Right cardiac atrium (tissue), 5 donors: ENCODE data around the gene JARID2. TPM values are rescaled to one million over a fixed set of nuclear protein-coding genes. Genes with fewer than 3 reads are reported as not detected.

Experiments
- ATAC-seq, 2 donors: fragments of 200-7000 bp; cut with Tn5 transposase; one replicate each; pipeline versions ENCODE4 v1.8.0 to v1.9.1; 2020; ENCODE audit warnings: moderate library complexity in 2 of 2, mild to moderate bottlenecking in 1 of 2
- DNase-seq, 3 donors: peaks; one replicate each; pipeline ENCODE4 v3.0.0-alpha.2; 2020
- H3K27ac ChIP-seq: one replicate; pipeline ENCODE4 v1.5.1; 2013; ENCODE audit warnings: mild to moderate bottlenecking, low read length, control low read depth, moderate library complexity
- H3K27me3 ChIP-seq: one replicate; pipeline ENCODE4 v1.6.1; 2013; ENCODE audit not compliant: control insufficient read depth, insufficient read depth
- H3K4me1 ChIP-seq: one replicate; pipeline ENCODE4 v1.6.1; 2013; ENCODE audit warnings: low read length; ENCODE audit not compliant: control insufficient read depth, insufficient read depth
- H3K4me3 ChIP-seq: one replicate; pipeline ENCODE4 v1.5.1; 2013; ENCODE audit warnings: low read length, control low read depth
- H3K9me3 ChIP-seq: one replicate; pipeline ENCODE4 v1.6.1; 2013; ENCODE audit warnings: low read length; ENCODE audit not compliant: control insufficient read depth
- WGBS: extraction: QIAGEN DNeasy Blood & Tissue Kit; methylation state at CpG from one replicate; pipeline ENCODE4 v1.1.7; 2013; 5-methylcytosine and 5-hydroxymethylcytosine counted together
- intact Hi-C, 4 donors: fragments of 100-400 bp; cut with DNase I; formaldehyde crosslinking; loops; one replicate each; pipeline versions ENCODE4 v1.11.0 to v1.14.0; 2022 to 2023
- polyA plus RNA-seq: library from polyadenylated mRNA; stranded (reverse); fragments of 200-250 nt; gene quantifications from one replicate; pipeline ENCODE4 v1.2.3, GENCODE V29; 2013
- total RNA-seq, 4 donors: library from RNA; stranded (reverse); fragmentation: NEBNext Ultra II Directional; extraction: Animal tissue kit (Norgen Biotek cat#: 25700); gene quantifications; one replicate each; pipeline ENCODE4 v1.2.1, GENCODE V29; 2021
- donor health status: healthy with polysubstance abuse.
- donor health status: DM: no; HTN: yes; CAD: no.
- donor health status: DM: no; HTN: no; CAD: no.
- donor health status: DM: no; HTN: yes; CAD: no; lungs with severe emphysema.
- donor health status: DM: yes; HTN: yes; CAD: no.

JARID2 gene
- total and polyA plus RNA-seq, 5 donors, result 4.1 to 10.1 (median 9.1) TPM

GRCh38 chr6:15439410-15440025 lies 193.6 kb downstream of the JARID2 start:
- Histone ChIP-seq H3K4me3 (no peak overlapping the region), H3K4me1 (peaks cover 5% of the 10 kb centered on the region), H3K27me3 (no peaks in the 10 kb centered on the region), H3K27ac (no peak overlapping the region), H3K9me3 (no peaks in the 10 kb centered on the region)
- WGBS, result 52% methylated on average over 3 of the region's 3 CpGs
- intact Hi-C loops, result loop anchor here in 2 of 4 donors (5.0 to 10.0 kb wide), 2 partner anchors 172 to 185 kb away; no protein-coding TSS in a partner anchor
- DNase-seq (no peak), ATAC-seq (no peak)

GRCh38 chr6:15440040-15440439 lies 194.2 kb downstream of the JARID2 start:
- intact Hi-C loops, result loop anchor here in 1 of 4 donors (5.0 kb wide), 1 partner anchor 173 kb away; no protein-coding TSS in a partner anchor
- 72% methylated on average over 9 of the region's 9 CpGs for WGBS
- no peak for ATAC-seq

GRCh38 chr6:15441215-15441868 lies 195.5 kb downstream of the JARID2 start:
- no peak overlapping the region for H3K4me3 ChIP-seq
- DNase-seq (no peak), ATAC-seq (peak; percentile 79 to 82)
- peaks cover 14% of the 10 kb centered on the region for H3K4me1 ChIP-seq
- WGBS, result 73% methylated on average over 7 of the region's 7 CpGs
- H3K27me3 ChIP-seq, result no peaks in the 10 kb centered on the region
- intact Hi-C loops, result loop anchor here in 1 of 4 donors (5.0 kb wide), 1 partner anchor 174 kb away; no protein-coding TSS in a partner anchor
- no peaks in the 10 kb centered on the region for H3K9me3 ChIP-seq
- H3K27ac ChIP-seq, result no peak overlapping the region

More at GRCh38 chr6:15440040-15440439, 194.2 kb downstream of the JARID2 start:
- Histone ChIP-seq H3K27me3 (no peaks in the 10 kb centered on the region), H3K27ac (no peak overlapping the region), H3K4me3 (no peak overlapping the region), H3K4me1 (peaks cover 9% of the 10 kb centered on the region), H3K9me3 (no peaks in the 10 kb centered on the region)
- no peak for DNase-seq

GRCh38 chr6:15441981-15442380 lies 196.1 kb downstream of the JARID2 start:
- H3K27me3 ChIP-seq, result no peaks in the 10 kb centered on the region
- no peak overlapping the region for H3K4me3 ChIP-seq
- DNase-seq (no peak), ATAC-seq (peak in 1 of 2 donors; percentile 44)
- H3K27ac ChIP-seq, result no peak overlapping the region
- WGBS, result 63% methylated on average over 4 of the region's 4 CpGs
- H3K9me3 ChIP-seq, result no peaks in the 10 kb centered on the region
- intact Hi-C loops, result loop anchor here in 1 of 4 donors (5.0 kb wide), 1 partner anchor 175 kb away; no protein-coding TSS in a partner anchor
- peaks cover 14% of the 10 kb centered on the region for H3K4me1 ChIP-seq

GRCh38 chr6:15442467-15442866 lies 196.6 kb downstream of the JARID2 start:
- ATAC-seq, result no peak
- no peak overlapping the region for H3K4me3 ChIP-seq

GRCh38 chr6:15443119-15443830 lies 197.4 kb downstream of the JARID2 start:
- 54% methylated on average over 5 of the region's 5 CpGs for WGBS
- intact Hi-C loops, result loop anchor here in 1 of 4 donors (5.0 kb wide), 1 partner anchor 176 kb away; no protein-coding TSS in a partner anchor
- H3K27ac ChIP-seq, result no peak overlapping the region

More at GRCh38 chr6:15442467-15442866, 196.6 kb downstream of the JARID2 start:
- Histone ChIP-seq H3K27me3 (no peaks in the 10 kb centered on the region), H3K4me1 (peaks cover 14% of the 10 kb centered on the region), H3K27ac (no peak overlapping the region), H3K9me3 (no peaks in the 10 kb centered on the region)
- WGBS, result 87% methylated on average over 6 of the region's 6 CpGs
- no peak for DNase-seq
- intact Hi-C loops, result loop anchor here in 1 of 4 donors (5.0 kb wide), 1 partner anchor 175 kb away; no protein-coding TSS in a partner anchor

GRCh38 chr6:15444081-15444731 lies 198.3 kb downstream of the JARID2 start:
- ATAC-seq, result no peak
- intact Hi-C loops, result loop anchor here in 1 of 4 donors (5.0 kb wide), 1 partner anchor 177 kb away; no protein-coding TSS in a partner anchor
- Histone ChIP-seq H3K9me3 (no peaks in the 10 kb centered on the region), H3K27ac (peak overlapping the region; percentile 12), H3K27me3 (no peaks in the 10 kb centered on the region), H3K4me1 (peaks cover 17% of the 10 kb centered on the region), H3K4me3 (no peak overlapping the region)
- DNase-seq, result no peak
- WGBS, result 53% methylated on average over 14 of the region's 14 CpGs

More at GRCh38 chr6:15443119-15443830, 197.4 kb downstream of the JARID2 start:
- peaks cover 14% of the 10 kb centered on the region for H3K4me1 ChIP-seq
- peak; percentile 17 to 70 for ATAC-seq
- H3K4me3 ChIP-seq, result no peak overlapping the region
- no peaks in the 10 kb centered on the region for H3K9me3 ChIP-seq
- H3K27me3 ChIP-seq, result no peaks in the 10 kb centered on the region
- DNase-seq, result no peak

GRCh38 chr6:15444881-15445280 lies 199.0 kb downstream of the JARID2 start:
- no peak overlapping the region for H3K27ac ChIP-seq
- no peaks in the 10 kb centered on the region for H3K9me3 ChIP-seq
- H3K27me3 ChIP-seq, result no peaks in the 10 kb centered on the region
- intact Hi-C loops, result loop anchor here in 1 of 4 donors (5.0 kb wide), 1 partner anchor 178 kb away; no protein-coding TSS in a partner anchor
- WGBS, result 39% methylated on average over 3 of the region's 3 CpGs
- no peak for DNase-seq
- ATAC-seq, result no peak
- no peak overlapping the region for H3K4me3 ChIP-seq
- peaks cover 16% of the 10 kb centered on the region for H3K4me1 ChIP-seq

GRCh38 chr6:15447546-15448267 lies 201.8 kb downstream of the JARID2 start:
- no peaks in the 10 kb centered on the region for H3K9me3 ChIP-seq
- H3K27me3 ChIP-seq, result no peaks in the 10 kb centered on the region
- peaks cover 21% of the 10 kb centered on the region for H3K4me1 ChIP-seq
- no peak overlapping the region for H3K27ac ChIP-seq
- H3K4me3 ChIP-seq, result no peak overlapping the region
- DNase-seq, result no peak
- no peak for ATAC-seq
- 88% methylated on average over 5 of the region's 5 CpGs for WGBS
- intact Hi-C loops, result no loop called here

- 87% methylated on average over 2 of the region's 2 CpGs for WGBS
- intact Hi-C loops, result no loop called here
- H3K4me1 ChIP-seq, result peaks cover 29% of the 10 kb centered on the region
Observed at GRCh38 chr6:15449011-15449410, 203.1 kb downstream of the JARID2 start.

More at GRCh38 chr6:15449011-15449410, 203.1 kb downstream of the JARID2 start:
- no peak overlapping the region for H3K27ac ChIP-seq
- ATAC-seq (no peak), DNase-seq (no peak)
- H3K27me3 ChIP-seq, result no peaks in the 10 kb centered on the region
- no peak overlapping the region for H3K4me3 ChIP-seq
- no peaks in the 10 kb centered on the region for H3K9me3 ChIP-seq
